AG04449 (cell line): ENCODE measurements around the gene GALNT16.

Experiments used
- CTCF ChIA-PET: fragments of 350-600 bp; formaldehyde crosslinking; extraction: SDS; loops from one replicate; lab custom pipeline; 2021; ENCODE audit warnings: antibody characterized with exemption; lab: Yijun Ruan, JAX
- POLR2A ChIA-PET: fragments of 400-600, 350-600 bp; formaldehyde crosslinking; extraction: SDS; loops from one replicate; lab custom pipeline; 2020; ENCODE audit warnings: antibody characterized with exemption, inconsistent platforms; lab: Yijun Ruan, JAX
- DNase-seq: peaks from one replicate; pipeline ENCODE4 v3.0.0-alpha.2; 2010; ENCODE audit warnings: low read depth, low spot score
- H3K4me3 ChIP-seq: 2 replicates; pipeline ENCODE4 v1.5.1; 2011; ENCODE audit warnings: low read depth, mild to moderate bottlenecking, control low read depth, low read length
- CTCF ChIP-seq: IDR thresholded peaks from one replicate; pipeline ENCODE4 v1.5.1; 2011; ENCODE audit warnings: mild to moderate bottlenecking, moderate library complexity, low read length, control low read depth, inconsistent platforms; ENCODE audit not compliant: insufficient read depth; ENCODE audit errors: missing control alignments

Gene GALNT16

GRCh38 chr14:69318241-69318640 lies 58.3 kb downstream of the GALNT16 start:
- CTCF ChIA-PET: interaction anchor here (0.5 to 1.9 kb wide), 3 partner anchors 25 to 106 kb away, joined by 3 to 6 read pairs (median 6); no protein-coding TSS in a partner anchor

GRCh38 chr14:69318901-69319475 lies 59.0 kb downstream of the GALNT16 start:
- POLR2A ChIA-PET: no interaction called here
- CTCF ChIA-PET: no interaction called here
- TF ChIP-seq CTCF: no peak
- DNase-seq: no peak
- H3K4me3 ChIP-seq: no peak overlapping the region

More at GRCh38 chr14:69318241-69318640, 58.3 kb downstream of the GALNT16 start:
- no peak overlapping the region for H3K4me3 ChIP-seq
- TF ChIP-seq CTCF: no peak
- POLR2A ChIA-PET: no interaction called here
- no peak for DNase-seq

GRCh38 chr14:69319911-69320310 lies 60.0 kb downstream of the GALNT16 start:
- TF ChIP-seq CTCF: no peak
- no peak overlapping the region for H3K4me3 ChIP-seq
- ChIA-PET POLR2A (no interaction called here), CTCF (no interaction called here)
- no peak for DNase-seq

- ChIA-PET POLR2A (no interaction called here), CTCF (interaction anchor here (1.2 kb wide), 1 partner anchor 11 kb away, joined by 3 read pairs; no protein-coding TSS in a partner anchor)
- H3K4me3 ChIP-seq: no peak overlapping the region
- no peak for DNase-seq
- TF ChIP-seq CTCF: no peak
These were observed 60.8 kb downstream of the GALNT16 start for GRCh38 chr14:69320581-69321365.

GRCh38 chr14:69321601-69322330 lies 61.8 kb downstream of the GALNT16 start:
- no peak for DNase-seq
- TF ChIP-seq CTCF: no peak
- ChIA-PET POLR2A (no interaction called here), CTCF (interaction anchor here (0.8 to 1.2 kb wide), 3 partner anchors 12 to 79 kb away, joined by 3 read pairs; no protein-coding TSS in a partner anchor)
- H3K4me3 ChIP-seq: no peak overlapping the region
